H4 (cell line): ENCODE measurements around the gene PITPNB. TPM values are rescaled to one million over a fixed set of nuclear protein-coding genes. Genes with fewer than 3 reads are reported as not detected.

Experiments
- DNase-seq: peaks from one replicate; pipeline ENCODE4 v3.0.0-alpha.2; 2015; ENCODE audit warnings: low spot score
- total RNA-seq: library from RNA; depleted of rRNA; stranded (reverse); fragments of >200 nt; shearing (Covaris generic); gene quantifications from 2 replicates; pipeline ENCODE4 v1.2.3, GENCODE V29; 2014

Gene PITPNB
- total RNA-seq, 1 experiment from 2014 or later: 14.2 TPM

DNA sequence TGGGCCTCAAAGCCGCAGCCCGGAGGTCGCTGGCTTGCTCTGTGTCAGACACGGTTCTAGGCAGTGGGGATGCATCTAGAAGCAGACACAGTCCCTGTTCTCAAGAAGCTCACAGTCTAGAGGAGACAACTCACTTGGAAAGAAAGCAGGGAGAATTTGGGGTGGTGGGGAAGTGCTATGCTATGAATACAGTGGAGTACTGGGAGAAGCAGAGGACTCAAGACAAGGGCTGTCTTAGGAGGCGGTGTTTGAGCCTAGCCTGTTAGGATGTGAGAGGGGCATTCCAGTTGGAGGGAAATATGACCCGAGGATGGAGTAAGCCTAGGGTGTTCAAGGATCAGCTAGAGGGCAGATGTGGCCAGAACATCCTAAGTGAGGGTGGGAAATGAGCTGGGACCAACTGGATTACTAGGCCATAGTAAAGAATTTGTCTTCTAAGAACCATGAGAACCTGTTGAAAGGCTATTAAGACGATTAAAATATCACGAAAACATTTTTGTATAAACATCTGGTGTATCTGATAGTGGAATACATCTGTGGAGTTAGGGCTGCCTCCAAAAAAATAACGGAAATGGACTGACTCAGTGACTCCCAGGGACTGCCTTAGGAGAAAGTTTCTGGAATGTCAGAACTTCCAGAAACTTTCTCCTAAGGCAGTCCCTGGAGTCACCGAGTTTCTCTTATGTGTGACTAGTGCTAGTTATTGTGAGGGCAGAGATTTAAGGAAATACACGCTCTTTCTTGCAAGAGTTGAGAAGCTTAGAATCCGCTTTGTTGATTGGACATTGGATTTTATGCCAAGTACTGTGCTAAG, 1.1 kb upstream of the PITPNB start:
- DNase-seq: peak; percentile 16

GRCh38 chr22:27918341-27919221, 475 bp downstream of the PITPNB start:
- peak; percentile 9 for DNase-seq

GRCh38 chr22:27915986-27916385, 3.1 kb downstream of the PITPNB start:
- DNase-seq: no peak

DNA sequence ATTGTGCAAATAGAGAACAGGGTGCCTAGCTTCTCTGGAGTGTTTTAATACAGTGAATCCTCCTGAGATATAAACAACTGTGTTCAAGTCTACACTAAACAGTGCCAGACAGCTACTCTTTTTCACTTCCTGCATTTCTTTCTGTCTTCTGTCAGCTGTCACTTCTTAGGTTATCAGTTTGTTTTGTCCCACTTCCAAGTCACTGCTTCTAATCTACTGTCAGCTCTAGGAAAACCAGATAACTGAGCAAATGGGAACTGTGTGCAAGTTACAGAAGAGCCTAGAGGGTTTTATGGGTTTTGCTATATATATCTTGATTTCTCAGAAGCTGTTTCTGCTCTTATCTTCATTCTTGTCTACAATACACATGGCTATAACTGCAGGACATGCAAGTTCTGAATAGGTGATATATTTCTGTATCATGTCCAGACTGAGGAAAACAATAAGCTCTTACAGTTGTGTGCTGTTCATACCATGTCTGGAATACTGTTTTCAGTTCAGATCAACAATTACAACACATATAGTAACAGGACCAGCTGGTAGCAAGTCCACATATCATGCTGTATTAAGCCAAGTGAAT, 5.8 kb downstream of the PITPNB start:
- no peak for DNase-seq

DNA sequence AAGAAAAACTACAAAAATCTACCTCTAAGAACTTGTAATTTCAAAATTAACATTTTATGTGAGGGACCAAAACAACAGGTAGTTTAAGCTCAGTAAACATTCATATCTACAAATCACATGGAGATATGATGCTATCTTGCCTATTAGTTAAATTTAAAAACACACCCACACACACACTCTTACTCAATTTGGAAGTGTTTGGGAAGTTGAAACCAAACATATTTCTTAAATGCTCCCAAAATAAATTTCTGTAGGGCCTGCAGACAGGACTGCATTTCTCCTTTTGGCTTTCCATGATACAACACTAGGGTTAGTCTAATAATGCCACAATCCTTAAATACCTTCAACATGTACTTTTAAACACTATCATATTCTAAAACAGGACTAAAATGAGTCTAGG, 7.0 kb downstream of the PITPNB start:
- DNase-seq: no peak

GRCh38 chr22:27911330-27911729, 7.7 kb downstream of the PITPNB start:
- DNase-seq: no peak

DNA sequence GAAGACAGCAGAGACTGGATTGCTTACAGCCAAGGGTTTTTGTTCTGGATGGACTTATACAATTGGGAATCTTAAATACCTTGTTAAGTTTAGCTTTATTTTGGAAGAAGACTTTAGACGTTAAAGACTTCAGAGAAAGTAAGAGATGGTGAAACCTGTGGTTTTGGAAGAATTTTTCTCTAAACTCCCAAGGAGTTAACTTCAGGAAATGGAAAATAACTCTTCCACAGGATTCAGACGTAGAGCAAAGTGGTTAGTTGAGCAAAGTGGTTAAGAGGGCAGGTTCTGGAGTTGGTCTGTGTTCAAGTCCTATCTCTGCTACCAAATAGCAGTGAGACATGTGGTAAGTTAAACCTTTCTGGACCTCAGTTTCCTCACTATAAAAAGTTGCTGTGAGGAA, 12.8 kb downstream of the PITPNB start:
- DNase-seq: no peak

GRCh38 chr22:27905653-27906052, 13.4 kb downstream of the PITPNB start:
- DNase-seq: no peak

GRCh38 chr22:27903805-27904473, 15.1 kb downstream of the PITPNB start:
- DNase-seq: no peak

- no peak for DNase-seq
Observed at GRCh38 chr22:27900153-27900552, 18.9 kb downstream of the PITPNB start.

DNA sequence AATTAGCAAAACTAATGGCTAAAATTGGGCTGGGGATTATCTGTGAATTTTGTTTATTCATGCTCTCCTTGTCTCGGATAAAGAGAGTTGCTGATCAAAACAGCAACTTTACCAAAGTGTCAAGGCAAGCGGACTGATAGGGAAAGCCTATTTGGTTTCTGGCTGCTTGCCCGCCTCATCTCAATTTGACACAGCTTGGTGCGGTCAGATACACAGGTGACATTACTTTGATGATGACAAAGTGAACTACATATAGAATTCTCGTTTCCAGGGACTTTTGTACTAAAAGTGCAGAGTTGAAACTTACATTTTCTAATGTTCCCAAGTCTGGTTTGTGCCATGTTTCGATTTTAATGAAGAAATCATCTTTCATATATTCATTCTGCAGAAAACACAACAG, 22.8 kb downstream of the PITPNB start:
- DNase-seq: no peak

DNA sequence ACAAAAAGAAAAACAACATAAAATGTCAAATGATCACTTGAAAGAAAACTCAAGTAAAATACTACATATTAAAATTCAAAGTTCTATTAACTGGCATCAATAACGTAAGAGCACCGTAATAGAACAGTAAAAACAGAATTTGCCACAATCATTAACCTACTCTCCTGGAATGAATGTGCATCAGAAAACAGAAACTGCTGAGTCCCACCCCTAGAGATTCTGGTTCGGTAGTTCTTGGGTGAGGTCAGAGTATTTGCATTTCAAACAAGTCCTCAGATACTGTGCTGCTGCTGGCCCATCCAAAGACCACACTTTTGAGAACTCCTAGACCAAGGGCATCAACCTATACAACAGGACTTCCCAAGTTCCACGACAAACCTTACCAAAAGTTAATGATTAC, 23.5 kb downstream of the PITPNB start:
- no peak for DNase-seq

DNA sequence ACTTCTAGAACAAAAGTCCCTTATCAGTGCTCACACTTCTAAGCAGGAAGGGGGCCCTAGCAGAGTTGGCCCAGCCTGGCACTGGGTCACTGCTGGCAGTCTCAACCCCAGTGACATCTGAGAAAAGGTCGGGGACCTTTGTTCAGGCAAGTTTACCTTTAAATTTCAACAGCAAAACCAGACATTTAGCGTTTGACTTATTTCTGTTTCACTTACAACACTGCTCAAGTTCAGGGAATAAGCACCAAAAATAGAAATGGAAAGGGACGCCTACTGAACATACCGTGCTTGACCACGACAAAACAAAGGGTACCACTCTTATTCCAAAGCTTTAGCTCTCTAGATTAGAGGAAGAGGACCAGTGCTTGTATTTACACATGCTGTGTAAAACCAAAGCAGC, 26.2 kb downstream of the PITPNB start:
- no peak for DNase-seq

GRCh38 chr22:27892064-27892463, 27.0 kb downstream of the PITPNB start:
- no peak for DNase-seq

- DNase-seq: no peak
Observed at GRCh38 chr22:27888310-27888709, 30.7 kb downstream of the PITPNB start.

DNA sequence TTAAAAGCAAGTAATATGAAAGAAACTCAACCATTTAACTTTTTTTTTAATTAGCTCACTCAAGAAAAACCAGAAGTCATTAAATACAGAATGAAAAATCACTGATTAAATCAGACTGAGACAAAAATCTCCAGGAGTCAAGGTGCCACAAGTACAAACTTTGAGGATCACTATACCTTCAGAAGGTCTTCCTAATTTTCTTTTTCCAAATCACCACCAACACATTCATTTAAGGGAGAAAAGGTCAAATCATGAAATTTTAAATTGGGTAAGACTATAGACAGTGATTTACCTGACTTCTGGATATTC, 32.3 kb downstream of the PITPNB start:
- DNase-seq: no peak

DNA sequence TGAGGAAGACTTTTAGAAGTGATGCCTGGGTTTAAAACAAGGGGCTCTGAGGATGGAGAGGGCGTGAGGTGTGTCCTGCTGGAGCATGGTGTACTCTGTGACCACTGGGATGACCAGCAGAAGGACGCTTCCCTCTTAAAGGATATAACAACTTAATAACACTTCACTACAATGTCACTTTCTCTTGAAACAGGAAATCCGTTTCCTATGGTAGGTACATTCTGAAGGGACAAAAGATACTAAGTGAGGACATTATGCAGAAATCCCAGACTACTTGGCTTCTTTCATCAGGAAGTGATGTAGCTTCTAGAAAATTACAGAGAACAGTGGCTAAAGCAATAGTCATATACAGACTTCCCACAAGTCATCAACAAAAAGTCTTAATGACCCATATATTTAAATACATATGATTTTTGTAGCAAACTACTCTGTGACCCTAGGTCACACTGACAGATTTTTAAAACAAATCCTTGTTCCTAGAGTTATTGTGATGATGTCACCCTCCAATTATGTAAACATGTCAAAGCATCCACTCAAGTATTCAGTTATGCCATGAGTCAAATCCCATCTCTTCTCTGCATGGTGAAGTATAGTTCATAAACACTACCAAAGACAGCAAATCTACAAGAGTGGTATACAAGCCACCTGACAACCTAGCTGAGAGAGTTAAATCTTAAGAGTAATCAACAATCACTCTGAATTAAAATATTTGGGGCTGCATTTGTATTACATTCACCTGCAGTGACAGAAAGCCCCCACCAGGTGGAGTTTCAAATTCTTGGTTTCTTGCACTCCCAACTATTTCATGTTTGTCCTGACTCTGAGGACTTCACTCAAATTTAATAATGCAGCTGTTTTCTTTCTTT, 32.8 kb downstream of the PITPNB start:
- peak; percentile 60 for DNase-seq

- no peak for DNase-seq
Observed at GRCh38 chr22:27883656-27884350, 35.3 kb downstream of the PITPNB start.

DNA sequence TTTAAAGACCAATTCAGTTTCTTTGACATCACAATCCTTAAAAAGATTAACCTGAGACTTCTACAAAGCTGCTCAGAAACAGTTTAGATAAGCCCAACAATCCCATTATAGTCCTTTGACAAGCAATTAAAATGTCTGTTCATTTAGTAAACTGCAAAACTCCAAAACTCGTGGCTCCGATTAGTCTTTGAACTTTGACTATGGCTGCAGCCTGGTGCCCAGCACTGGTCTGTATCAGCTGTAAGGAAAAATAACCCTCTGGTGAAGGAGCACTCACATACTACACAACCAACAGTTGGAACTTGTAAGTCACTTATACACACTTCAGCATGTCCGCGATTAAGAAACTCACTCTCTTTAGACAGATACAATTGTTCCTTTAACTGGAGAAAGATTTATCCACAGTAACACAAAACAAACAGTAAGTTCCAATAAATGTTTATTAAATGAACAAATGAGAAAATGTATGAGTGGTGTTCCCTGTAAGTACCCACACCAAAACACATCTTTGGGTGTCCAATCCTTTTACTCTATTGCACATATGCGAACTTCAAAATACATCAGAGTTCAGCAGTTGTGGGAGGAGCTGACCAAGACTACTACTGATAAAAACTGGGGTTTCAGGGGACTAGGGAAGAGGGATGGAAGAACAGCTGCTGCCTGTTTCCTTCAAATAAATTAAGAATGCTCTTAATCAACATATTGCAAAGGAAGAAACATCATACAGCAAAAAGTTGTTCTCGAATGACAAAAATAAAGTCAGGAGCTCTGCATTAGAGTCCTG, 36.4 kb downstream of the PITPNB start:
- no peak for DNase-seq

- DNase-seq: peak; percentile 16
Observed at GRCh38 chr22:27881421-27881820, 37.6 kb downstream of the PITPNB start.
